GM23338 (cell line): ENCODE results near the gene PIEZO2. TPM values are rescaled to one million over a fixed set of nuclear protein-coding genes. Genes with fewer than 3 reads are reported as not detected.

Source experiments
- ATAC-seq: fragments of 200-7000 bp; cut with Tn5 transposase; 3 replicates; pipeline ENCODE4 v1.9.1; 2020
- DNase-seq: peaks from one replicate; pipeline ENCODE4 v3.0.0-alpha.2; 2015; ENCODE audit warnings: low spot score
- H2AFZ ChIP-seq: fragments of 200-600 bp; sonication (generic); 2 replicates; pipeline ENCODE4 v1.8.0; 2016; ENCODE audit warnings: antibody characterized with exemption, mild to moderate bottlenecking, moderate library complexity
- H3F3A ChIP-seq: fragments of 200-600 bp; sonication (generic); replicated peaks from 2 replicates; pipeline ENCODE4 v1.8.0; 2017; ENCODE audit warnings: antibody characterized with exemption, mixed run types, low read depth
- H3K27ac ChIP-seq: fragments of 200-600 bp; sonication (generic); 2 replicates; pipeline ENCODE4 v1.6.1; 2016; ENCODE audit warnings: low read depth
- H3K27me3 ChIP-seq: fragments of 200-600 bp; sonication (generic); 2 replicates; pipeline ENCODE4 v1.8.0; 2016; ENCODE audit warnings: mild to moderate bottlenecking, mixed run types, moderate library complexity; ENCODE audit not compliant: insufficient read depth
- H3K36me3 ChIP-seq: fragments of 200-600 bp; sonication (generic); 2 replicates; pipeline ENCODE4 v1.8.0; 2016; ENCODE audit warnings: mild to moderate bottlenecking; ENCODE audit not compliant: insufficient read depth
- H3K4me1 ChIP-seq: fragments of 200-600 bp; sonication (generic); 2 replicates; pipeline ENCODE4 v1.8.0; 2016; ENCODE audit warnings: mild to moderate bottlenecking, moderate library complexity; ENCODE audit not compliant: insufficient read depth
- H3K4me2 ChIP-seq: fragments of 200-600 bp; sonication (generic); 2 replicates; pipeline ENCODE4 v1.7.1; 2017; ENCODE audit warnings: mixed run types
- H3K4me3 ChIP-seq: fragments of 200-600 bp; sonication (generic); 2 replicates; pipeline ENCODE4 v1.6.1; 2016; ENCODE audit warnings: mixed run types
- H3K79me2 ChIP-seq: fragments of 200-600 bp; sonication (generic); replicated peaks from 2 replicates; pipeline ENCODE4 v1.8.0; 2017; ENCODE audit warnings: mild to moderate bottlenecking; ENCODE audit not compliant: insufficient read depth
- H3K9me2 ChIP-seq: fragments of 200-600 bp; sonication (generic); 2 replicates; pipeline ENCODE4 v1.8.0; 2017; ENCODE audit not compliant: insufficient read depth
- H4K20me1 ChIP-seq: fragments of 200-600 bp; sonication (generic); replicated peaks from 2 replicates; pipeline ENCODE4 v1.8.0; 2017; ENCODE audit warnings: mild to moderate bottlenecking; ENCODE audit not compliant: insufficient read depth
- H3K27ac Mint-ChIP-seq: 2 replicates; pipeline ENCODE4 v1.8.0; 2020; ENCODE audit warnings: inconsistent platforms, mild to moderate bottlenecking, moderate library complexity, mixed read lengths
- H3K27me3 Mint-ChIP-seq: 3 replicates; pipeline ENCODE4 v1.8.0; 2022; ENCODE audit warnings: low read depth, mild to moderate bottlenecking, moderate library complexity, mixed read lengths, inconsistent platforms; ENCODE audit not compliant: insufficient read depth, poor library complexity
- H3K36me3 Mint-ChIP-seq: 3 replicates; pipeline ENCODE4 v1.8.0; 2021; ENCODE audit warnings: low read depth, mild to moderate bottlenecking, inconsistent platforms, moderate library complexity, mixed read lengths
- H3K4me1 Mint-ChIP-seq: 3 replicates; pipeline ENCODE4 v1.8.0; 2020; ENCODE audit warnings: mild to moderate bottlenecking, inconsistent platforms, mixed read lengths
- H3K4me3 Mint-ChIP-seq: 3 replicates; pipeline ENCODE4 v1.8.0; 2021; ENCODE audit warnings: moderate library complexity, mild to moderate bottlenecking, inconsistent platforms, mixed read lengths
- H3K9me3 Mint-ChIP-seq: 3 replicates; pipeline ENCODE4 v1.8.0; 2020; ENCODE audit warnings: moderate library complexity, mild to moderate bottlenecking, inconsistent platforms, mixed read lengths
- CREB1 ChIP-seq: fragments of 250-450 bp; sonication (Bioruptor Pico); IDR thresholded peaks from 2 replicates; pipeline ENCODE4 v1.5.0; 2020; ENCODE audit warnings: low read depth, mild to moderate bottlenecking, moderate library complexity
- EZH2 ChIP-seq: fragments of 200-600 bp; sonication (generic); IDR thresholded peaks from one replicate; pipeline ENCODE4 v1.8.0; 2017; ENCODE audit warnings: antibody characterized with exemption, mild to moderate bottlenecking, low read depth; ENCODE audit not compliant: unreplicated experiment
- EZH2phosphoT487 ChIP-seq: fragments of 200-600 bp; sonication (generic); IDR thresholded peaks from one replicate; pipeline ENCODE4 v1.8.1; 2018; ENCODE audit warnings: antibody characterized with exemption; ENCODE audit not compliant: unreplicated experiment
- NANOG ChIP-seq: IDR thresholded peaks from 2 replicates; pipeline ENCODE4 v1.6.1; 2016; ENCODE audit warnings: antibody characterized with exemption, borderline replicate concordance
- POLR2AphosphoS5 ChIP-seq: IDR thresholded peaks from 2 replicates; pipeline ENCODE4 v1.6.1; 2016; ENCODE audit warnings: antibody characterized with exemption, low read depth
- STAT1 ChIP-seq: IDR thresholded peaks from one replicate; pipeline ENCODE4 v1.6.1; 2016; ENCODE audit warnings: antibody characterized with exemption; ENCODE audit not compliant: unreplicated experiment
- ZNF114 ChIP-seq: fragments of 250-450 bp; sonication (Bioruptor Pico); IDR thresholded peaks from 2 replicates; pipeline ENCODE4 v1.5.0; 2020; ENCODE audit warnings: mild to moderate bottlenecking, moderate library complexity
- ZNF331 ChIP-seq: fragments of 250-450 bp; sonication (Bioruptor Pico); IDR thresholded peaks from 2 replicates; pipeline ENCODE4 v1.5.0; 2020; ENCODE audit warnings: low read depth, mild to moderate bottlenecking, moderate library complexity
- polyA plus RNA-seq: library from polyadenylated mRNA; unstranded; fragments of >200 nt; fragmentation: Nextera tagmentation; extraction: Ambion mirVana; gene quantifications from 2 replicates; pipeline ENCODE4 v1.2.1, GENCODE V29; 2016
- total RNA-seq: library from RNA; depleted of rRNA; stranded (reverse); fragments of >200 nt; shearing (Covaris generic); gene quantifications from 2 replicates; pipeline ENCODE4 v1.2.3, GENCODE V29; 2014
- TF ChIP-seq, protein P1 (sequence below): IDR thresholded peaks from 2 replicates; pipeline ENCODE4 v1.6.1; 2016; ENCODE audit warnings: antibody characterized with exemption
- TF ChIP-seq, protein P2 (sequence below): fragments of 250-450 bp; sonication (Bioruptor Pico); IDR thresholded peaks from 2 replicates; pipeline ENCODE4 v1.5.0; 2020; ENCODE audit warnings: mild to moderate bottlenecking, moderate library complexity
- TF ChIP-seq, protein P3 (sequence below), 2 experiments: fragments of 200-600 bp in 1 of 2; sonication (generic) in 1 of 2; conservative IDR thresholded peaks; 2 replicates each; pipeline versions ENCODE4 v1.5.1 to v1.6.1; 2016 to 2017; ENCODE audit warnings: antibody characterized with exemption in 2 of 2, low read depth in 2 of 2, mild to moderate bottlenecking in 2 of 2, moderate library complexity in 1 of 2
- TF ChIP-seq, protein P4 (sequence below): IDR thresholded peaks from one replicate; pipeline ENCODE4 v1.6.1; 2018; ENCODE audit warnings: antibody characterized with exemption; ENCODE audit not compliant: unreplicated experiment

The PIEZO2 gene
- total and polyA plus RNA-seq, 2 experiments from 2014 or later = 4.8 to 8.2 TPM

DNA sequence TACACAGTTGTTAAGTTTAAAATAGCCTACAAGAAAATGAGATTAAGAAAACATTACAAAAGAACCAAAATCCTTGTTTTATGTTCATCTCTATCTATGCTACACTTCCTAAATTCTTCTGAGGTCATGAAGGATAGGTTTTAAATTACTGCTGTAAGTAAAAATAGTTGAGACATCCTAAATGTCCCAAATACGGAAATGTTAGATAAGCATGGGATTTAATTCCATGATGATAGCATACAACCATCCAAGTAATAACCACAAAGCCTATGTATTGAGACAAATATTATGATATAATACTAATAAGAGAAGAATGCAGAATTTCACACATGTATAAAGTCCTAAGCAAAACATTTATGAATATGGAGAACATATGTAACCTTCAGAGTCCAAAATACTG lies 34.1 kb downstream of the PIEZO2 start:
- DNase-seq (no peak), ATAC-seq (no peak)
- Histone ChIP-seq H3K9me2 (no peaks in the 10 kb centered on the region), H3K79me2 (no peaks in the 10 kb centered on the region), H3K27me3 (no peaks in the 10 kb centered on the region), H3K27ac (no peak overlapping the region), H3K4me3 (no peak overlapping the region), H3K4me1 (0 out of 2 replicates have a peak, but pooled peaks cover 1% of the 10 kb centered on the region), H3K4me2 (no peak overlapping the region), H3F3A (no peaks in the 10 kb centered on the region), H2AFZ (no peak overlapping the region), H4K20me1 (0 out of 2 replicates have a peak, but pooled peaks cover 3% of the 10 kb centered on the region), H3K36me3 (no peaks in the 10 kb centered on the region)
- H3K4me1 Mint-ChIP-seq = peaks cover 8% of the 10 kb centered on the region
- TF ChIP-seq, protein P1, sequence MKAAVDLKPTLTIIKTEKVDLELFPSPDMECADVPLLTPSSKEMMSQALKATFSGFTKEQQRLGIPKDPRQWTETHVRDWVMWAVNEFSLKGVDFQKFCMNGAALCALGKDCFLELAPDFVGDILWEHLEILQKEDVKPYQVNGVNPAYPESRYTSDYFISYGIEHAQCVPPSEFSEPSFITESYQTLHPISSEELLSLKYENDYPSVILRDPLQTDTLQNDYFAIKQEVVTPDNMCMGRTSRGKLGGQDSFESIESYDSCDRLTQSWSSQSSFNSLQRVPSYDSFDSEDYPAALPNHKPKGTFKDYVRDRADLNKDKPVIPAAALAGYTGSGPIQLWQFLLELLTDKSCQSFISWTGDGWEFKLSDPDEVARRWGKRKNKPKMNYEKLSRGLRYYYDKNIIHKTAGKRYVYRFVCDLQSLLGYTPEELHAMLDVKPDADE = no peak
- no peak for TF ChIP-seq CREB1 (CRISPR knock-in tag)
- no peak for TF ChIP-seq POLR2AphosphoS5
- TF ChIP-seq, protein P2, sequence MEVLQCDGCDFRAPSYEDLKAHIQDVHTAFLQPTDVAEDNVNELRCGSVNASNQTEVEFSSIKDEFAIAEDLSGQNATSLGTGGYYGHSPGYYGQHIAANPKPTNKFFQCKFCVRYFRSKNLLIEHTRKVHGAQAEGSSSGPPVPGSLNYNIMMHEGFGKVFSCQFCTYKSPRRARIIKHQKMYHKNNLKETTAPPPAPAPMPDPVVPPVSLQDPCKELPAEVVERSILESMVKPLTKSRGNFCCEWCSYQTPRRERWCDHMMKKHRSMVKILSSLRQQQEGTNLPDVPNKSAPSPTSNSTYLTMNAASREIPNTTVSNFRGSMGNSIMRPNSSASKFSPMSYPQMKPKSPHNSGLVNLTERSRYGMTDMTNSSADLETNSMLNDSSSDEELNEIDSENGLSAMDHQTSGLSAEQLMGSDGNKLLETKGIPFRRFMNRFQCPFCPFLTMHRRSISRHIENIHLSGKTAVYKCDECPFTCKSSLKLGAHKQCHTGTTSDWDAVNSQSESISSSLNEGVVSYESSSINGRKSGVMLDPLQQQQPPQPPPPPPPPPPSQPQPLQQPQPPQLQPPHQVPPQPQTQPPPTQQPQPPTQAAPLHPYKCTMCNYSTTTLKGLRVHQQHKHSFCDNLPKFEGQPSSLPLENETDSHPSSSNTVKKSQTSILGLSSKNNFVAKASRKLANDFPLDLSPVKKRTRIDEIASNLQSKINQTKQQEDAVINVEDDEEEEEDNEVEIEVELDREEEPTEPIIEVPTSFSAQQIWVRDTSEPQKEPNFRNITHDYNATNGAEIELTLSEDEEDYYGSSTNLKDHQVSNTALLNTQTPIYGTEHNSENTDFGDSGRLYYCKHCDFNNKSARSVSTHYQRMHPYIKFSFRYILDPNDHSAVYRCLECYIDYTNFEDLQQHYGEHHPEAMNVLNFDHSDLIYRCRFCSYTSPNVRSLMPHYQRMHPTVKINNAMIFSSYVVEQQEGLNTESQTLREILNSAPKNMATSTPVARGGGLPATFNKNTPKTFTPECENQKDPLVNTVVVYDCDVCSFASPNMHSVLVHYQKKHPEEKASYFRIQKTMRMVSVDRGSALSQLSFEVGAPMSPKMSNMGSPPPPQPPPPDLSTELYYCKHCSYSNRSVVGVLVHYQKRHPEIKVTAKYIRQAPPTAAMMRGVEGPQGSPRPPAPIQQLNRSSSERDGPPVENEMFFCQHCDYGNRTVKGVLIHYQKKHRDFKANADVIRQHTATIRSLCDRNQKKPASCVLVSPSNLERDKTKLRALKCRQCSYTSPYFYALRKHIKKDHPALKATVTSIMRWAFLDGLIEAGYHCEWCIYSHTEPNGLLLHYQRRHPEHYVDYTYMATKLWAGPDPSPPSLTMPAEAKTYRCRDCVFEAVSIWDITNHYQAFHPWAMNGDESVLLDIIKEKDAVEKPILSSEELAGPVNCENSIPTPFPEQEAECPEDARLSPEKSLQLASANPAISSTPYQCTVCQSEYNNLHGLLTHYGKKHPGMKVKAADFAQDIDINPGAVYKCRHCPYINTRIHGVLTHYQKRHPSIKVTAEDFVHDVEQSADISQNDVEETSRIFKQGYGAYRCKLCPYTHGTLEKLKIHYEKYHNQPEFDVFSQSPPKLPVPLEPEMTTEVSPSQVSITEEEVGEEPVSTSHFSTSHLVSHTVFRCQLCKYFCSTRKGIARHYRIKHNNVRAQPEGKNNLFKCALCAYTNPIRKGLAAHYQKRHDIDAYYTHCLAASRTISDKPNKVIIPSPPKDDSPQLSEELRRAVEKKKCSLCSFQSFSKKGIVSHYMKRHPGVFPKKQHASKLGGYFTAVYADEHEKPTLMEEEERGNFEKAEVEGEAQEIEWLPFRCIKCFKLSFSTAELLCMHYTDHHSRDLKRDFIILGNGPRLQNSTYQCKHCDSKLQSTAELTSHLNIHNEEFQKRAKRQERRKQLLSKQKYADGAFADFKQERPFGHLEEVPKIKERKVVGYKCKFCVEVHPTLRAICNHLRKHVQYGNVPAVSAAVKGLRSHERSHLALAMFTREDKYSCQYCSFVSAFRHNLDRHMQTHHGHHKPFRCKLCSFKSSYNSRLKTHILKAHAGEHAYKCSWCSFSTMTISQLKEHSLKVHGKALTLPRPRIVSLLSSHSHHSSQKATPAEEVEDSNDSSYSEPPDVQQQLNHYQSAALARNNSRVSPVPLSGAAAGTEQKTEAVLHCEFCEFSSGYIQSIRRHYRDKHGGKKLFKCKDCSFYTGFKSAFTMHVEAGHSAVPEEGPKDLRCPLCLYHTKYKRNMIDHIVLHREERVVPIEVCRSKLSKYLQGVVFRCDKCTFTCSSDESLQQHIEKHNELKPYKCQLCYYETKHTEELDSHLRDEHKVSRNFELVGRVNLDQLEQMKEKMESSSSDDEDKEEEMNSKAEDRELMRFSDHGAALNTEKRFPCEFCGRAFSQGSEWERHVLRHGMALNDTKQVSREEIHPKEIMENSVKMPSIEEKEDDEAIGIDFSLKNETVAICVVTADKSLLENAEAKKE (CRISPR knock-in tag) = no peak
- no peak for TF ChIP-seq ZNF331 (CRISPR knock-in tag)
- no peak for TF ChIP-seq ZNF114 (CRISPR knock-in tag)
- TF ChIP-seq STAT1 = no peak
- TF ChIP-seq, protein P3, sequence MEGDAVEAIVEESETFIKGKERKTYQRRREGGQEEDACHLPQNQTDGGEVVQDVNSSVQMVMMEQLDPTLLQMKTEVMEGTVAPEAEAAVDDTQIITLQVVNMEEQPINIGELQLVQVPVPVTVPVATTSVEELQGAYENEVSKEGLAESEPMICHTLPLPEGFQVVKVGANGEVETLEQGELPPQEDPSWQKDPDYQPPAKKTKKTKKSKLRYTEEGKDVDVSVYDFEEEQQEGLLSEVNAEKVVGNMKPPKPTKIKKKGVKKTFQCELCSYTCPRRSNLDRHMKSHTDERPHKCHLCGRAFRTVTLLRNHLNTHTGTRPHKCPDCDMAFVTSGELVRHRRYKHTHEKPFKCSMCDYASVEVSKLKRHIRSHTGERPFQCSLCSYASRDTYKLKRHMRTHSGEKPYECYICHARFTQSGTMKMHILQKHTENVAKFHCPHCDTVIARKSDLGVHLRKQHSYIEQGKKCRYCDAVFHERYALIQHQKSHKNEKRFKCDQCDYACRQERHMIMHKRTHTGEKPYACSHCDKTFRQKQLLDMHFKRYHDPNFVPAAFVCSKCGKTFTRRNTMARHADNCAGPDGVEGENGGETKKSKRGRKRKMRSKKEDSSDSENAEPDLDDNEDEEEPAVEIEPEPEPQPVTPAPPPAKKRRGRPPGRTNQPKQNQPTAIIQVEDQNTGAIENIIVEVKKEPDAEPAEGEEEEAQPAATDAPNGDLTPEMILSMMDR (conservative IDR thresholded peaks at IDR 0.05; ENCODE audit: low read depth in 2 of 2) = no peak
- no peak for TF ChIP-seq NANOG
- no peak for TF ChIP-seq EZH2
- TF ChIP-seq EZH2phosphoT487 = no peak
- TF ChIP-seq, protein P4, sequence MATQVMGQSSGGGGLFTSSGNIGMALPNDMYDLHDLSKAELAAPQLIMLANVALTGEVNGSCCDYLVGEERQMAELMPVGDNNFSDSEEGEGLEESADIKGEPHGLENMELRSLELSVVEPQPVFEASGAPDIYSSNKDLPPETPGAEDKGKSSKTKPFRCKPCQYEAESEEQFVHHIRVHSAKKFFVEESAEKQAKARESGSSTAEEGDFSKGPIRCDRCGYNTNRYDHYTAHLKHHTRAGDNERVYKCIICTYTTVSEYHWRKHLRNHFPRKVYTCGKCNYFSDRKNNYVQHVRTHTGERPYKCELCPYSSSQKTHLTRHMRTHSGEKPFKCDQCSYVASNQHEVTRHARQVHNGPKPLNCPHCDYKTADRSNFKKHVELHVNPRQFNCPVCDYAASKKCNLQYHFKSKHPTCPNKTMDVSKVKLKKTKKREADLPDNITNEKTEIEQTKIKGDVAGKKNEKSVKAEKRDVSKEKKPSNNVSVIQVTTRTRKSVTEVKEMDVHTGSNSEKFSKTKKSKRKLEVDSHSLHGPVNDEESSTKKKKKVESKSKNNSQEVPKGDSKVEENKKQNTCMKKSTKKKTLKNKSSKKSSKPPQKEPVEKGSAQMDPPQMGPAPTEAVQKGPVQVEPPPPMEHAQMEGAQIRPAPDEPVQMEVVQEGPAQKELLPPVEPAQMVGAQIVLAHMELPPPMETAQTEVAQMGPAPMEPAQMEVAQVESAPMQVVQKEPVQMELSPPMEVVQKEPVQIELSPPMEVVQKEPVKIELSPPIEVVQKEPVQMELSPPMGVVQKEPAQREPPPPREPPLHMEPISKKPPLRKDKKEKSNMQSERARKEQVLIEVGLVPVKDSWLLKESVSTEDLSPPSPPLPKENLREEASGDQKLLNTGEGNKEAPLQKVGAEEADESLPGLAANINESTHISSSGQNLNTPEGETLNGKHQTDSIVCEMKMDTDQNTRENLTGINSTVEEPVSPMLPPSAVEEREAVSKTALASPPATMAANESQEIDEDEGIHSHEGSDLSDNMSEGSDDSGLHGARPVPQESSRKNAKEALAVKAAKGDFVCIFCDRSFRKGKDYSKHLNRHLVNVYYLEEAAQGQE = no peak
- no peaks in the 10 kb centered on the region for H3K27me3 Mint-ChIP-seq
- H3K4me3 Mint-ChIP-seq = no peak overlapping the region
- H3K27ac Mint-ChIP-seq = no peak overlapping the region
- H3K9me3 Mint-ChIP-seq = no peaks in the 10 kb centered on the region; the same call in 2 of the 3 replicates
- no peaks in the 10 kb centered on the region; the same call in 2 of the 3 replicates for H3K36me3 Mint-ChIP-seq
